GM19351 (cell line): Measurements from ENCODE around the gene API5.
"Not testable (repeated sequence)": the region's sequence is repeated elsewhere in the genome, so short reads cannot be mapped to it uniquely, and the experiment has no call there.

Experiments used
- ATAC-seq: cut with Tn5 transposase; IDR thresholded peaks from one replicate; pipeline ENCODE4 v1.9.1; 2021; ENCODE audit warnings: mild to moderate bottlenecking, moderate library complexity; ENCODE audit not compliant: unreplicated experiment

API5 gene

GRCh38 chr11:43311791-43312607, at the start of gene API5:
TSS of gene API5 (plus strand) at chr11:43311996. CDS start at chr11:43312128, 132 bp downstream.
- ATAC-seq, result peak; percentile 95

GRCh38 chr11:43267856-43268580, 43.8 kb upstream of the API5 start:
- no peak for ATAC-seq

- no peak for ATAC-seq
These were observed 43.0 kb upstream of the API5 start for GRCh38 chr11:43268786-43269185.

GRCh38 chr11:43269254-43269918, 42.4 kb upstream of the API5 start:
- ATAC-seq, result no peak

- ATAC-seq, result no peak
These were observed 41.3 kb upstream of the API5 start for GRCh38 chr11:43270468-43270867.

GRCh38 chr11:43278193-43278956, 33.4 kb upstream of the API5 start:
- ATAC-seq, result no peak

- ATAC-seq, result peak; percentile 78
These were observed 29.0 kb upstream of the API5 start for GRCh38 chr11:43282607-43283440.

GRCh38 chr11:43285826-43286225, 26.0 kb upstream of the API5 start:
- ATAC-seq, result no peak

- no peak for ATAC-seq
These were observed 22.4 kb upstream of the API5 start for GRCh38 chr11:43289368-43289767.

- ATAC-seq, result no peak
These were observed 13.4 kb upstream of the API5 start for GRCh38 chr11:43298397-43298796.

- ATAC-seq, result no peak
These were observed 4.2 kb downstream of the API5 start for GRCh38 chr11:43315966-43316365.

- ATAC-seq, result peak; percentile 18
These were observed 4.7 kb downstream of the API5 start for GRCh38 chr11:43316451-43316850.

GRCh38 chr11:43327987-43328386, 16.2 kb downstream of the API5 start:
- no peak for ATAC-seq

GRCh38 chr11:43328482-43328881, 16.7 kb downstream of the API5 start:
- no peak for ATAC-seq

- ATAC-seq, result no peak
These were observed 29.4 kb downstream of the API5 start for GRCh38 chr11:43341159-43341558.

GRCh38 chr11:43351426-43351825, 39.6 kb downstream of the API5 start:
- not testable (repeated sequence) for ATAC-seq

GRCh38 chr11:43354311-43354710, 42.5 kb downstream of the API5 start:
- ATAC-seq, result no peak

- ATAC-seq, result no peak
These were observed 44.5 kb downstream of the API5 start for GRCh38 chr11:43356336-43356735.

- no peak for ATAC-seq
These were observed 46.5 kb downstream of the API5 start for GRCh38 chr11:43358279-43358800.
